ENCODE results near the gene MOB2. TPM values are rescaled to one million over a fixed set of nuclear protein-coding genes. Genes with fewer than 3 reads are reported as not detected.

Gene MOB2
- total RNA-seq, 1 experiment from 2014 or later = 29.8 TPM

- H3K27me3 Mint-ChIP-seq (ENCODE audit: unreplicated experiment) = no peaks in the 10 kb centered on the region
- TF ChIP-seq CTCF (IDR thresholded peaks at IDR 0.05; ENCODE audit: unreplicated experiment) = no peak
- DNase-seq = no peak
- H3K27ac Mint-ChIP-seq (ENCODE audit: unreplicated experiment) = no peak overlapping the region
- CTCF ChIA-PET = no interaction called here
- H3K9me3 Mint-ChIP-seq (ENCODE audit: low read depth, unreplicated experiment) = no peaks in the 10 kb centered on the region
- no peaks in the 10 kb centered on the region for H3K4me1 Mint-ChIP-seq (ENCODE audit: low read depth, unreplicated experiment)
- no peak overlapping the region for H3K4me3 Mint-ChIP-seq (ENCODE audit: low read depth, unreplicated experiment)
- peaks cover 14% of the 10 kb centered on the region for H3K36me3 Mint-ChIP-seq (ENCODE audit: insufficient read depth, unreplicated experiment)
- intact Hi-C loops (cut with micrococcal nuclease; ENCODE audit: unreplicated experiment) = no loop called here
- BruUV-seq (replicated peaks) = no TSS peak
Observed at GRCh38 chr11:1468473-1469066, 18.0 kb downstream of the MOB2 start.

- BruUV-seq (replicated peaks) = no TSS peak
- H3K27me3 Mint-ChIP-seq (ENCODE audit: unreplicated experiment) = no peaks in the 10 kb centered on the region
- intact Hi-C loops (cut with micrococcal nuclease; ENCODE audit: unreplicated experiment) = no loop called here
Observed at GRCh38 chr11:1468002-1468401, 18.6 kb downstream of the MOB2 start.

GRCh38 chr11:1467270-1467669 lies 19.3 kb downstream of the MOB2 start:
- no peak for DNase-seq
- Mint-ChIP-seq H3K9me3 (ENCODE audit: low read depth, unreplicated experiment) (no peaks in the 10 kb centered on the region), H3K4me1 (ENCODE audit: low read depth, unreplicated experiment) (no peaks in the 10 kb centered on the region), H3K27me3 (ENCODE audit: unreplicated experiment) (no peaks in the 10 kb centered on the region), H3K36me3 (ENCODE audit: insufficient read depth, unreplicated experiment) (peaks cover 14% of the 10 kb centered on the region), H3K27ac (ENCODE audit: unreplicated experiment) (no peak overlapping the region), H3K4me3 (ENCODE audit: low read depth, unreplicated experiment) (no peak overlapping the region)
- BruUV-seq (replicated peaks) = no TSS peak
- CTCF ChIA-PET = no interaction called here
- no peak for TF ChIP-seq CTCF (IDR thresholded peaks at IDR 0.05; ENCODE audit: unreplicated experiment)
- intact Hi-C loops (cut with micrococcal nuclease; ENCODE audit: unreplicated experiment) = no loop called here

More at GRCh38 chr11:1468002-1468401, 18.6 kb downstream of the MOB2 start:
- DNase-seq = no peak
- Mint-ChIP-seq H3K36me3 (ENCODE audit: insufficient read depth, unreplicated experiment) (peaks cover 14% of the 10 kb centered on the region), H3K4me3 (ENCODE audit: low read depth, unreplicated experiment) (no peak overlapping the region), H3K9me3 (ENCODE audit: low read depth, unreplicated experiment) (no peaks in the 10 kb centered on the region), H3K27ac (ENCODE audit: unreplicated experiment) (no peak overlapping the region), H3K4me1 (ENCODE audit: low read depth, unreplicated experiment) (no peaks in the 10 kb centered on the region)
- no peak for TF ChIP-seq CTCF (IDR thresholded peaks at IDR 0.05; ENCODE audit: unreplicated experiment)
- CTCF ChIA-PET = no interaction called here

- intact Hi-C loops (cut with micrococcal nuclease; ENCODE audit: unreplicated experiment) = no loop called here
- CTCF ChIA-PET = no interaction called here
- H3K4me1 Mint-ChIP-seq (ENCODE audit: low read depth, unreplicated experiment) = no peaks in the 10 kb centered on the region
- no peak overlapping the region for H3K4me3 Mint-ChIP-seq (ENCODE audit: low read depth, unreplicated experiment)
- peaks cover 17% of the 10 kb centered on the region for H3K36me3 Mint-ChIP-seq (ENCODE audit: insufficient read depth, unreplicated experiment)
- no peaks in the 10 kb centered on the region for H3K27me3 Mint-ChIP-seq (ENCODE audit: unreplicated experiment)
- no peak overlapping the region for H3K27ac Mint-ChIP-seq (ENCODE audit: unreplicated experiment)
- BruUV-seq (replicated peaks) = no TSS peak
- no peaks in the 10 kb centered on the region for H3K9me3 Mint-ChIP-seq (ENCODE audit: low read depth, unreplicated experiment)
- no peak for TF ChIP-seq CTCF (IDR thresholded peaks at IDR 0.05; ENCODE audit: unreplicated experiment)
- DNase-seq = no peak
Observed at GRCh38 chr11:1466784-1467183, 19.8 kb downstream of the MOB2 start.
